ENCODE data around the gene SPEF2. TPM values are rescaled to one million over a fixed set of nuclear protein-coding genes. Genes with fewer than 3 reads are reported as not detected.
A peak's percentile ranks its signal among the peaks of the same experiment; 100 is the strongest.

The SPEF2 gene, protein sequence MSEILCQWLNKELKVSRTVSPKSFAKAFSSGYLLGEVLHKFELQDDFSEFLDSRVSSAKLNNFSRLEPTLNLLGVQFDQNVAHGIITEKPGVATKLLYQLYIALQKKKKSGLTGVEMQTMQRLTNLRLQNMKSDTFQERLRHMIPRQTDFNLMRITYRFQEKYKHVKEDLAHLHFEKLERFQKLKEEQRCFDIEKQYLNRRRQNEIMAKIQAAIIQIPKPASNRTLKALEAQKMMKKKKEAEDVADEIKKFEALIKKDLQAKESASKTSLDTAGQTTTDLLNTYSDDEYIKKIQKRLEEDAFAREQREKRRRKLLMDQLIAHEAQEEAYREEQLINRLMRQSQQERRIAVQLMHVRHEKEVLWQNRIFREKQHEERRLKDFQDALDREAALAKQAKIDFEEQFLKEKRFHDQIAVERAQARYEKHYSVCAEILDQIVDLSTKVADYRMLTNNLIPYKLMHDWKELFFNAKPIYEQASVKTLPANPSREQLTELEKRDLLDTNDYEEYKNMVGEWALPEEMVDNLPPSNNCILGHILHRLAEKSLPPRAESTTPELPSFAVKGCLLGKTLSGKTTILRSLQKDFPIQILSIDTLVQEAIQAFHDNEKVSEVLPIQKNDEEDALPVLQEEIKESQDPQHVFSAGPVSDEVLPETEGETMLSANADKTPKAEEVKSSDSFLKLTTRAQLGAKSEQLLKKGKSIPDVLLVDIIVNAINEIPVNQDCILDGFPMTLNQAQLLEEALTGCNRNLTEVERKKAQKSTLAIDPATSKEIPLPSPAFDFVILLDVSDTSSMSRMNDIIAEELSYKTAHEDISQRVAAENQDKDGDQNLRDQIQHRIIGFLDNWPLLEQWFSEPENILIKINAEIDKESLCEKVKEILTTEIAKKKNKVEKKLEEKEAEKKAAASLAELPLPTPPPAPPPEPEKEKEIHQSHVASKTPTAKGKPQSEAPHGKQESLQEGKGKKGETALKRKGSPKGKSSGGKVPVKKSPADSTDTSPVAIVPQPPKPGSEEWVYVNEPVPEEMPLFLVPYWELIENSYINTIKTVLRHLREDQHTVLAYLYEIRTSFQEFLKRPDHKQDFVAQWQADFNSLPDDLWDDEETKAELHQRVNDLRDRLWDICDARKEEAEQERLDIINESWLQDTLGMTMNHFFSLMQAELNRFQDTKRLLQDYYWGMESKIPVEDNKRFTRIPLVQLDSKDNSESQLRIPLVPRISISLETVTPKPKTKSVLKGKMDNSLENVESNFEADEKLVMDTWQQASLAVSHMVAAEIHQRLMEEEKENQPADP (N-terminal part only)
- polyA plus RNA-seq (ENCODE audit: insufficient read length in 3 of 3) = 10 to 100 TPM; 39.8 to 48.2 (median 41.4) TPM

DNA sequence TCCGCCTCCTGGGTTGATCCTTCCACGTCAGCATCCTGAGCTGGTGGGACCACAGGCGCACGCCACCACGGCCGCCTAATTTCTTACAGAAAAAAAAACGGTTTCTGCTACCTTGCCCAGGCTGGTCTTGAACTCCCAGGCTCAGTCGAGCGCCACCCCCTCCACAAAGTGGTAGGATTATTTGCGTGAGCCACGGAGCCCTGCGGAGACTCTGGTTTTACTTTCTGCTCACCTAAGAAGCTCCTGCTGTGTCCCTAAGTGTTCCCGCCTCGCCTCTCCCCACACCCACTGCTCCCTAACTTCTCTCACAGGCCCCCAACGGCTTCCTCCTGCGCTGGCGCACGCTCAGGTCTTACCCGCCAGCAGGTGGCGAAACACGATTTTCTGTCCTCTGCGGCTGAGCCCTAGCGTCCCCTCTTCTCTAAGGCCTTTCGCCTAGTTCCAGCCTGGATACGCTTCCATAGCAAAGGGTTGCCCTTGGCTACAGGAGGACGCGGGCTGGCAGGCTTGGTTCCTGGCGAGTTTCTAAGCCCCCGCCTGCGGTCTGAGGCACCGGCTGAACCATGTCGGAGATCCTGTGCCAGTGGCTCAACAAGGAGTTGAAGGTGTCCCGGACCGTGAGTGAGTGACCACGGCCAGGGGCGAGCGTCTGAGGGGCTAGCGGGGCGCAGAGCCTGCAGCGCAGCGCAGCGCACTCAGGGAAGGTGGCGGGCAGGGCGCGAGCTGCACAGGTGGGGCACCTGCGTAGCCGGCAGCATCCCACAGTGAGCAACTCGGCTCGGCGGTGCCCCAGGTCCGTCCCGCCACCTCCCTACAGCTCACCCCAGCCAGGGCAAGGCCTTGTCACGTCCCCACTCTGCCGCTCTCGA lies at the start of gene SPEF2:
Gene SPEF2 (plus strand): TSS at position 429 of the 869 bp plus-strand sequence. CDS start 135 bp downstream, at position 564.
- DNase-seq (ENCODE audit: low read depth in 3 of 3, low spot score in 2 of 3) = peak; percentile 80 to 83 (median 81)

DNA sequence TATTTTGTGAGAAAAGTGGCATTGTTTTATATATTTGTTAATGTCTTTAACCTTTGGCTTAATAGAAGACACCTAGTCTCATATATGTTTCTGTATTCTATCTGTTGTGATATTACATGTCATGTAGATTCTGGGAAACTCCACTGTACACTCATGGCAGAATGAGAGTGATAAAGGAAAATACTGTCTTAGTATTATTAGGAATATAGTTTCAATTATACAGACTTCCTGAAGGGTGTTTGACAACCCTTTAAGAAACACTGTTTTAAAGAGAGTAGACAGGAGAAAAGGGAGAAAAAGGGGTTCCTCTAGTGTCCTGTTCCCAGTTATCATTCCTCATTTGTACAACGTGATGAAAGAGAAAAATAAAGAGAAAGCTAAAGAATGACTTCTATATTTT lies 42.1 kb upstream of the SPEF2 start:
- no peak for DNase-seq (ENCODE audit: low read depth in 3 of 3, low spot score in 2 of 3)

DNA sequence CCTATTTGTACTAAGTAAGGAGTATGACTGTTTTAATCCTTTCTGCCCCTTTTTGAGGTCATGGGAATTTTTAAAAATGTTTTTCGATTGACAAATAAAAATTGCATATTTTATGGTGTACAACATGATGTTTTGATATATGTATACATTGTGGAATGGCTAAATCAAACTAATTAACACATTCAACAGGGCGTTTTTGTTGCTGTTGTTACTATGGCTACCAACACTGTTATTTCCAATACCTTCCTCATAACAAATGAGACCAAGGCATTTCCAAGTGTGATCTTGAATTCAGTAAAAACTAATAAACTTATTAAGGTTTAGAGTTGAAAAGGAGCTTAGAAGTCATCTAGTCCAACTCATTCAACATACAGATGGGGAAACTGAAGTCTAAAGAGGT lies 30.2 kb upstream of the SPEF2 start:
- no peak for DNase-seq (ENCODE audit: low read depth in 3 of 3, low spot score in 2 of 3)

DNA sequence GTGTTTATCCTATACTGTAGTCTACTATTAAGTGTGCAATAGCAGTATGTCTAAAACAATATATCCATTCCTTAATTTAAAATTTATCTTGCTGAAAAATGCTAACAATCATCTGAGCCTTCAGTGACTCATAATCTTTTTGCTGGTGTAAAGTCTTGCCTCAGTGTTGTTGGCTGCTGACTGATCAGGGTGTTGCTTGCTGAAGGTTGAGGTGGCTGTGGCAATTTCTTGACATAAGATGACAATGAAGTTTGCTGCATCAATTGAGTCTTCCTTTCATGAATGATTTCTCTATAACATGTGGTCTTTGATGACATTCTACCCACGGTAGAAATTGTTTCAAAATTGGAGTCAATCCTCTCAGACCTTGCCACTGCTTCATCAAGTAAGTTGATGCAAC lies 24.3 kb upstream of the SPEF2 start:
- DNase-seq (ENCODE audit: low read depth in 3 of 3, low spot score in 2 of 3) = no peak

DNA sequence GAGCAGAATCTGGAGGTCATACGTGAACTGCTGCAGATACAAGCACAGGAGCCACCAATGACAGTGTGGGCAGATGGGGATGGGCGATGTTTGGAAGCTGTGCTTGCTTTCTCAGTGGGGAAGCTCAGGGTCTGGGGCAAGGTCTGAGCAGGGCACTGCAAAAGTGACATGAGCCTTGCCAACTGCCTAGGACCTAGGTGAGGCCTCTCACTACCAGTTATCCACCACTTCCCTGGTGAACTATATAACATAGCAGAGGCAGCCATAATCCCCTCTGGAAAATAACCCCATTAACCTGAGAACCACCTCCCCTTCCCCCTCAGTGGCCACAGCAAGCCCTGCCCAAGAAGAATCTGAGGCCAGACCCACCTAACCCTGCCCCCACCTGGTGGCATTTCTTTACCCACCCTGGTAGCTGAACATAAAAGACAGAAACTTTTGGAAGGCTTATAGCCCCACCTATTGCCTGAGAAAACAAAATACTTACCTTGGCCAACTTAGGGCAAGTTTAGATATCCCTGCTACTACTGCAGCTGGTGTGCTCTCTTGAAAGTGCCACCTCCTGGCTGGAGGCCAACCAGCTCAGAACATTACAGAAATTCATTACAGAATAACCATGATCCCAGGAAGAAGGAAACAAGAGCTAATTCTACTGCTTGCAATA lies 18.8 kb upstream of the SPEF2 start:
- no peak for DNase-seq (ENCODE audit: low read depth in 3 of 3, low spot score in 2 of 3)

DNA sequence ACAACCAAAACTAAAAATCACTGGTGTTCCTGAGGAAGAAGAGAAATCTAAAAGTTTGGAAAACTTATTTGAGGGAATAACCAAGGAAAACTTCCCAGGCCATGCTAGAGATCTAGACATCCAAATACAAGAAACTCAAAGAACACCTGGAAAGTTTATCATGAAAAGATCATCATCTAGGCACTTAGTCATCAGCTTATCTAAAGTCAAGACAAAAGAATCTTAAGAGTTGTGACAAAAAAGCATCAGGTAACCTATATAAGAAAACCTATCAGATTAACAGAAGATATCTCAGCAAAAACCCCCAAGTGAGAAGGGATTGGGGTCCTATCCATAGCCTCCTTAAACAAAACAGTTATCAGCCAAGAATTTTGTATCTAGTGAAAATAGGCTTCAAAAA lies 17.1 kb upstream of the SPEF2 start:
- DNase-seq (ENCODE audit: low read depth in 3 of 3, low spot score in 2 of 3) = no peak

DNA sequence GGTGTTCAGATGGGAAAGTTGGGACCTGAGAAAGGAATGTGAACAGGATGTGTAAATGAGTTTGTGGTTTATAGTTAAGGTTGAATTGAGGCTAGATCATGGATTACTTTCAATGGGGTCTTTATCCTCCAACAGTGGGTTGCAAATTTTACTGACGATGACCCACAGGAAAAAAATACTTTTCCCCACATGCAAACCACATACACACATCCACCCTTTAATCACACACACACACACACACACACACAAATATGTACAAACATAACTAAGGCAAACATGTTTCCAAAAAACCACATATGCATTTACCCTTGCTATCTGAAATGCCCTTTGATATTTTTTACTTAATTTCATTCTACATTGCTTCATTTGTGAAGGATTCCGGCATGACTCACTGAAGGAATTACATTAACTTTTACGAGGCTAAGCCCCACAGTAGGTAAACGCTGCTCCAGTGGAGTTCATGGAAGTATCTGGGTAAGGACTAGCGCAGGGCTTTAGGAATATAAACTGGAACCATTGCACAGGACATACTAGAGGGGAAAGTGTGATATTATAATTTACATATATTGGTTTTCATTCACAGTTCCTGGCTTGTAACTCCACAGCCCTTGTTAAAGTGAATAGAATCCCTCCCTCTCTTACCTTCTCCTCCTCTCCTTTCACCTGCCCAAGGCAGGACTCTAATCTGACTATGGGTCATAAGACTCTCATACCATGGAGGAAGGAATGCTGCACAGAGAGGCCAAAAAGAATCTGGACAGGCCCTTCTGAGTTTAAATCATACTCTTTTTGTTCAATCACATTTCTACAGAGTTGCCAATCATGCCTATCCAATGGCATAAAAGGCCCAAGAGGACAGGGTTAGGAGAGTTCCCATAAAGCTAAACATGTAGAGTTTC lies 8.5 kb upstream of the SPEF2 start:
- DNase-seq (ENCODE audit: low read depth in 3 of 3, low spot score in 2 of 3) = no peak

DNA sequence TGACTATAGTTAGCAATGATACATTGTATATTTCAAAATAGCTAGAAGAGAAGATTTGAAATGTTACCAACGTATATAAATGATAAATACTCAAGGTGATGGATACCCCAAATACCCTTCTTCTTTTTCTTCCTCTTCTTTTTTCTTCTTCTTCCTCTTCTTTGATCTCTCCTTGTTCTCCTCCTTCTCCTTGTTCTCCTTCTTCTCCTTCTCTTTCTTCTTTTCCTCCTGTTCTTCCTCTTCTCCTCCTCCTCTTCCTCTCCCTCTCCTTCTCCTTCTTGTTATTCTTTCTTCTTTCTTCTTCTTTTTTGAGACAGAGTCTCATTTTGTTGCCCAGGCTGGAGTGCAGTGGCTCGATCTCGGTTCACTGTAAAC lies 616 bp upstream of the SPEF2 start:
- no peak for DNase-seq (ENCODE audit: low read depth in 3 of 3, low spot score in 2 of 3)

DNA sequence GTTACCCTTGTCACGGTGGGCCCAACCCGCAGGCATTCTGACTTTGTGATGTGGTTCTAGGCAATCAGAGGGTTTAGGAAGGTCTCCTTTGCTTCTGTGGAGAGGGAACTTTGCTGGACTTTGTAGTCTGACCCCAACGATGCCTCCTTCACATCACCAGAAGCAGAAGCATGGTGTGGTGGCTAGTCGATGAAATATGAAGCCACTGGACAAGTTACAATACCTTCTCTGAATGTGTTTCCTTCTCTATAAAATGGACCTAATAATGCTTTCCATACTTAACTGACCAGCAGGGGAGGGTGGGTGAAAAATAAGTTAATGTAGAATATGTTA lies 607 bp downstream of the SPEF2 start:
- peak; percentile 4 to 27 (median 7) for DNase-seq (ENCODE audit: low read depth in 3 of 3, low spot score in 2 of 3)

DNA sequence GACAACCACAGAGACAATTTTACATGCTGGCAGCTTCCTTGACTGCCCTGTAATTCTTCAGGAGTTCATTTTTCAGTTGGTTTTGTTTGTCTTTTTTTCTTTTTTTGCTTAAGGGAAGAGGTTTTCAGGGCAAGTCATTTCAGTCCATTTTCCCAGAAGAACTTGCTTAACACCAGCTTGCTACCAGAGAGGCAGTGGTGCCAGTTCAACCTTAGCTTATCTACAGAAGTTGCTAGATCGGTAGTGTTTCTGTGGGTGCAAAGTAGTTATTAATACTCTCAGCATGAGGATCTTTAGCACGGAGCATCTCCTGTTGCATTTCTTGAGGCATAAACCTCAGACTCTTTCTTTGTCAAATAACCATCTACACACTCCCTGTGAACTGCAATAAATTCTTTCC lies 1.1 kb downstream of the SPEF2 start:
- DNase-seq (ENCODE audit: low read depth in 3 of 3, low spot score in 2 of 3) = no peak

DNA sequence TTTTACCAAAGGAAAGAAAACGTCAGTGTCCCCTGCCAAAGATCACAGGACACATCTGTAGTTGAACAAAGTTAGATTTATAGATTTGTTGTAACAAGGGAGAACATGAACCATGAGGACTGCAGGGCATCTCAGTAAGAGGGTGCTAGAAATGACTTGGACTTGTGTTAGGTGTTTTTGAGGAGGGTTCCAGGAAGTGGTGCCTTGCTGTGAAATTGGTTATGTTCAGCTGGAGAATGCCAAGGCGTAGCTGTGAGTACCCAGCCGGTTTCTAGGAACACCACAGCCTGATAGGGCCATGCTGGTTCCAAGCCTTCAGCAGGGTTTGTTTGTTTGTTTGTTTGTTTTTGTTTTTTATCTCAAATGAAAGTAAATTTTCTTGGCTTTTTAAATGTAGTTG lies 5.3 kb downstream of the SPEF2 start:
- DNase-seq (ENCODE audit: low read depth in 3 of 3, low spot score in 2 of 3) = no peak

DNA sequence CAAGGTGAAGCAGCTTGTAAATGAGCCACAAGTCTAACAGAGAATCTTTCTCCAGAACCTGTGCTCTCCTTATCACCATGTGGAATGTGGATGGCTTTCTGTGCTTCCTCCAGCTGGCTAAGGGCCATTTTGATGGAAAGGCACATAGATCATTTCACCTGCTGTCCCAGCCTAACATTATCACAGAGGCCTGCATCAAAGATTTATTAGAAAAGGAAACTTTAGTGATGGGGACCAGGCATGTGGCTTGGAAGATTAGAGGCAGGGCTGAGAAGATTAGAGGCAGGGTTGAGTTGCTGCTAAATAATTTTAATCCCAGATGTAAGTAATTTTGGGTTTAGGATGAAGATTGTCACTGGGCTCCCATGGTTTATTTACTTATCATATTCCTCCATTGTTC lies 6.3 kb downstream of the SPEF2 start:
- DNase-seq (ENCODE audit: low read depth in 3 of 3, low spot score in 2 of 3) = no peak

DNA sequence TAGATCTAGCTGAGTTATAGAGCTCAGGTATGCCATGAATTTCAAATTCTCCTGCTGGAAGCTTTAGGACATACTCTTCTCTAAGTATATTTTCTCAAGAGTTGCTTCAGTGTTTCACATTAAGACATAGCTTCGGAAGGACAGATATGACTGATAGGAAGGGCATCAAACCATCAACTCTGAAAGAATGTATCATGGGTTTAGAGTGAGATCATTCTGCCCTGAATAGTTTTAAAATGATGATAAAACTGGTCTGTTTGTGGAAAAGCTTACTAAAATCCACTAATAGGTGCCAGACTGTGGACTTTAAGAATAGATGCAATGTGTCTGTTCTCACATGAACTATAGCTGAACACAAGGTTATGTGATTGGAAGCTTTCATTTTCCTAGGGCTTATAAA lies 8.4 kb downstream of the SPEF2 start:
- no peak for DNase-seq (ENCODE audit: low read depth in 3 of 3, low spot score in 2 of 3)

DNA sequence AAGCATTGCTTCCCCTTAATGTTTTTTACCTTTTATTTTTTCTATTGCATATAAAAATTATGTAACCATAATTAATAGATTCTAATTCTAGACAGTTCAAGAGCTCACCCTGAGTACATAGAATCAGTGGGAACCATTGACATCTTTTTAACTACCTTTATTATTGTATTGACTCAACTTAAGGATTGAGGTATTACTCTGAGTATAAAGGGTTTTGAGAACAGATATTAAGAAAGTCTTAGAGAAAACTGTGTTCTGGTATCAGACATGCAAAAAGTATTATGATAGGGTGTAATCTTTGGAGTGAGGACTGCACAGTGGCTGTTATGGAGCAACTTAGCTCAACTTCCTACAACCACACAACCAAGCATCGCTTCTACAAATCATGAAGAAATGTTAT lies 8.9 kb downstream of the SPEF2 start:
- no peak for DNase-seq (ENCODE audit: low read depth in 3 of 3, low spot score in 2 of 3)

DNA sequence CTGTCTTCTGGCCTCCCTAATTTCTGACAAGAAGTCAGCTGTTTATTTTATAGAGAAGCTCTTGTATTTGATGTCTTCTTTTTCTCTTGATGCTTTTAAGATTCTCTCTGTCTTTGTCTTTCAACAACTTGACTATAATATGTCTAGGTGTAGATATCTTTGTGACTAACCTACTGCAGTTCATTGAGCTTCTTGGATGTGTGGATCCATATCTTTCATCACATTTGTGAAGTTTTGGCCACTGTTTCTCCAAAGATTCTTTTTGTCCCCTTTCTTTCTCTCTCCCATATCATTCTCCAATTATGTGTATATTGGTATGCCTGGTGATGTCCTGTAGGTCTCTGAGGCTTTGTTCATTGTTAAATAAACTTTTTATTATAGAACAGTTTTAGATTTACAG lies 16.7 kb downstream of the SPEF2 start:
- no peak for DNase-seq (ENCODE audit: low read depth in 3 of 3, low spot score in 2 of 3)

DNA sequence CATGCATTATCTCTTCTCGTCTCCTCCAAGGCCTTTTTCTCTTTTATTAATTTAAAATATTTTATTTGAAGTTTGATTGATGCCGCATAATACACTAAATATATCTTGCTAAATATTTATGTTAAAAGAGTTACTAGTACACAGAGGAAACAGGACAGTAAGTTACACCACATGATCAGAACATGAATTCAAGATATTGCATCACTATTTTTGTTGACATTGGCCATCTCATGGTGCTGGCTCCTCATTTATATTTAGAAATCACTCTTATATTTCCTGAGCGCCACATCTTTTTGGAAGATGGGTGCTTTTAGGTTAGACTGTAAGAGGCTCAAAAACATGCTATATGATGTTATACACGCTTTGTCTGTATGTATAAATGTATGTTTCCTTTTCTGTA lies 23.0 kb downstream of the SPEF2 start:
- no peak for DNase-seq (ENCODE audit: low read depth in 3 of 3, low spot score in 2 of 3)

DNA sequence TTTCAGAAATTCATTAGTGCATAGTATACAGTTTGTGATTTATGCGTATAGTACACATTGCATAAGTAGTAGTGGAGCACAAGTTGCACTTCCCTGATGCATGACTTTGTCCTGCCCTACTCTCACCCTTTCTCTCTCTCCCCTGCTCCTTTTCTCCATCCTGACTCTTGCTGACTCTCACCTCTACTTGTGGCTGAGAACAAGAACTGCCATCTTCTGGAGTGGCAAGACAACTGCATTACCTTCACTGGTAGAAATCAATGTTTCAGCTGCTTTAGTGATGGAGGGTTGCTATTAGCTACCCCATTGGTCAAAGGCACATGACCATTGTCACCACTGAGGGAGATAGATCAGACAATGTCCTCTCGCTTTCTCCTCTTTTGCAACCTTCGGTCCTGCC lies 26.9 kb downstream of the SPEF2 start:
- DNase-seq (ENCODE audit: low read depth in 3 of 3, low spot score in 2 of 3) = no peak

DNA sequence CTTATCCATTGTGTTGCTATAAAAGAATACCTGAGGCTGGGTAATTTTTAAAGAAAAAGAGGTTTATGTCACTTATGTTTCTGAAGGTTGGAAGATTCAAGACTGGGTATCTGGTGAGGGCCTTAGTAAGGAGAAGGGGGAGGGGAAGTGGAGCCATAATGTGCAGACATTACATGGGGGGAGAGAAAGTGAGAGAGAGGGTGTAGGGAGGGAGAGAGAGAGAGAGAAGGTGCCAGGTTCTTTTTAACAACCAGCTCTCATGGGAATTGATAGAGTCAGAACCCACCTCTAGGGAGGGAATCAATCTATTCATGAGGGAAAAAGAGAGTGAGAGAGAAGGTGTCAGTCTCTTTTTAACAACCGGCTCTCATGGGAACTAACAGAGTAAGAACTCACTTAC lies 29.5 kb downstream of the SPEF2 start:
- no peak for DNase-seq (ENCODE audit: low read depth in 3 of 3, low spot score in 2 of 3)

DNA sequence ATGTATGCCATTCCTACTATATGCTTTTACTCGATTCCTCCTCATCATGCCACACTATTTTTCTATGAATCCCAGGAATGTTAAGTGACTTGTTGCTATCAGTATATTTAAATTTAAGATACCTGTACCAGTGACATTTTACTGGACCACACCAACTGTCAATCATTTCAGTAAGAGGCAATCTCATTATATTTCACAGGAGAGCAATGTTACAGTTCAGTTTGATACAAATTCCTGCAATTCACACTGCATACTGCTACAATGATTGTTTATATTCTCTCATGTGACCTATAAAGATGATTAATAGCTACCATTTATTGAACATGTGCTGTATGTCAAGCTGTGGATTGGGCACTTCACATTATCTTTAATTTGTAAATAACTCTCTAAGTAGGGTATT lies 30.0 kb downstream of the SPEF2 start:
- DNase-seq (ENCODE audit: low read depth in 3 of 3, low spot score in 2 of 3) = no peak
